Measurements from ENCODE around the gene IFIT1B.
"Not testable (repeated sequence)": the region's sequence is repeated elsewhere in the genome, so short reads cannot be mapped to it uniquely, and the experiment has no call there.

IFIT1B gene

GRCh38 chr10:89377705-89378637 lies at the start of gene IFIT1B:
Gene IFIT1B, plus strand, starts transcription at chr10:89378056. Its CDS starts 80 bp downstream, at chr10:89378136.
- no peak for TF ChIP-seq EZH2phosphoT487 (IDR thresholded peaks at IDR 0.05; ENCODE audit: low read depth)
- TF ChIP-seq CTCF (IDR thresholded peaks at IDR 0.05; ENCODE audit: low read depth, low read length), result no peak
- no peaks in the 10 kb centered on the region for H3K27me3 ChIP-seq (ENCODE audit: low read depth, low read length)
- no peak within 1 kb of the TSS for H2AFZ ChIP-seq (ENCODE audit: low read depth, low read length)
- H3K4me3 ChIP-seq (ENCODE audit: low read length), result no peak within 1 kb of the TSS
- no peaks in the 10 kb centered on the region for H3K9me3 ChIP-seq (ENCODE audit: insufficient read depth, low read length)
- H3K27ac ChIP-seq (ENCODE audit: low read length), result no peak within 1 kb of the TSS
- H3K36me3 ChIP-seq (replicated peaks; ENCODE audit: low read depth, low read length), result no peaks in the 10 kb centered on the region
- H3K4me1 ChIP-seq (ENCODE audit: low read length), result no peaks in the 10 kb centered on the region
- no peak within 1 kb of the TSS for H3K4me2 ChIP-seq (ENCODE audit: low read length)
- no peak within 1 kb of the TSS for H3K9ac ChIP-seq (ENCODE audit: low read length)
- no peaks in the 10 kb centered on the region for H3K79me2 ChIP-seq (ENCODE audit: low read length)
- H4K20me1 ChIP-seq (ENCODE audit: insufficient read depth, low read length), result no peaks in the 10 kb centered on the region

GRCh38 chr10:89329151-89329550 lies 48.7 kb upstream of the IFIT1B start:
- Histone ChIP-seq H3K79me2 (ENCODE audit: low read length) (no peaks in the 10 kb centered on the region), H3K36me3 (replicated peaks; ENCODE audit: low read depth, low read length) (no peaks in the 10 kb centered on the region), H3K9me3 (ENCODE audit: insufficient read depth, low read length) (no peaks in the 10 kb centered on the region), H3K27me3 (ENCODE audit: low read depth, low read length) (no peaks in the 10 kb centered on the region), H3K27ac (ENCODE audit: low read length) (no peak overlapping the region), H3K4me2 (ENCODE audit: low read length) (no peak overlapping the region), H3K4me3 (ENCODE audit: low read length) (no peak overlapping the region), H3K9ac (ENCODE audit: low read length) (no peak overlapping the region), H3K4me1 (ENCODE audit: low read length) (peaks cover 45% of the 10 kb centered on the region), H2AFZ (ENCODE audit: low read depth, low read length) (no peak overlapping the region), H4K20me1 (ENCODE audit: insufficient read depth, low read length) (no peaks in the 10 kb centered on the region)
- TF ChIP-seq CTCF (IDR thresholded peaks at IDR 0.05; ENCODE audit: low read depth, low read length), result no peak
- TF ChIP-seq EZH2phosphoT487 (IDR thresholded peaks at IDR 0.05; ENCODE audit: low read depth), result no peak

GRCh38 chr10:89330014-89330413 lies 47.8 kb upstream of the IFIT1B start:
- peaks cover 53% of the 10 kb centered on the region for H3K4me1 ChIP-seq (ENCODE audit: low read length)
- not testable (repeated sequence) for H3K27ac ChIP-seq (ENCODE audit: low read length); H3K9me3 ChIP-seq (ENCODE audit: insufficient read depth, low read length); H4K20me1 ChIP-seq (ENCODE audit: insufficient read depth, low read length); H3K9ac ChIP-seq (ENCODE audit: low read length); H2AFZ ChIP-seq (ENCODE audit: low read depth, low read length); H3K36me3 ChIP-seq (replicated peaks; ENCODE audit: low read depth, low read length); H3K4me3 ChIP-seq (ENCODE audit: low read length); H3K79me2 ChIP-seq (ENCODE audit: low read length); H3K27me3 ChIP-seq (ENCODE audit: low read depth, low read length); H3K4me2 ChIP-seq (ENCODE audit: low read length)

- TF ChIP-seq CTCF (IDR thresholded peaks at IDR 0.05; ENCODE audit: low read depth, low read length) (no peak), EZH2phosphoT487 (IDR thresholded peaks at IDR 0.05; ENCODE audit: low read depth) (no peak)
- H2AFZ ChIP-seq (ENCODE audit: low read depth, low read length), result no peak overlapping the region
- no peak overlapping the region for H3K4me2 ChIP-seq (ENCODE audit: low read length)
- no peaks in the 10 kb centered on the region for H3K79me2 ChIP-seq (ENCODE audit: low read length)
- no peak overlapping the region for H3K4me3 ChIP-seq (ENCODE audit: low read length)
- peaks cover 57% of the 10 kb centered on the region for H3K4me1 ChIP-seq (ENCODE audit: low read length)
- no peaks in the 10 kb centered on the region for H4K20me1 ChIP-seq (ENCODE audit: insufficient read depth, low read length)
- H3K9ac ChIP-seq (ENCODE audit: low read length), result no peak overlapping the region
- no peaks in the 10 kb centered on the region for H3K27me3 ChIP-seq (ENCODE audit: low read depth, low read length)
- H3K9me3 ChIP-seq (ENCODE audit: insufficient read depth, low read length), result no peaks in the 10 kb centered on the region
- no peaks in the 10 kb centered on the region for H3K36me3 ChIP-seq (replicated peaks; ENCODE audit: low read depth, low read length)
- no peak overlapping the region for H3K27ac ChIP-seq (ENCODE audit: low read length)
Measured at GRCh38 chr10:89330537-89331212, 47.2 kb upstream of the IFIT1B start.

- H3K27me3 ChIP-seq (ENCODE audit: low read depth, low read length); H3K36me3 ChIP-seq (replicated peaks; ENCODE audit: low read depth, low read length); H4K20me1 ChIP-seq (ENCODE audit: insufficient read depth, low read length); H2AFZ ChIP-seq (ENCODE audit: low read depth, low read length); H3K9me3 ChIP-seq (ENCODE audit: insufficient read depth, low read length); H3K79me2 ChIP-seq (ENCODE audit: low read length): not testable (repeated sequence)
- peak overlapping the region; percentile 89 for H3K27ac ChIP-seq (ENCODE audit: low read length)
- H3K4me2 ChIP-seq (ENCODE audit: low read length), result peak overlapping the region; percentile 90
- H3K4me1 ChIP-seq (ENCODE audit: low read length), result peaks cover 57% of the 10 kb centered on the region
- peak overlapping the region; percentile 66 for H3K4me3 ChIP-seq (ENCODE audit: low read length)
- 0 out of 2 replicates have a peak overlapping the region, but pooled peaks have one; percentile 48 for H3K9ac ChIP-seq (ENCODE audit: low read length)
Measured at GRCh38 chr10:89331487-89332122, 46.3 kb upstream of the IFIT1B start.
